SH-SY5Y (cell line): ENCODE data around the gene UBAC1.

Source experiments
- GATA2 ChIP-seq: IDR thresholded peaks from 2 replicates; pipeline ENCODE4 v1.6.1; 2011; ENCODE audit warnings: mild to moderate bottlenecking, low read depth, low read length
- GATA3 ChIP-seq: IDR thresholded peaks from 2 replicates; pipeline ENCODE4 v1.6.1; 2011; ENCODE audit warnings: low read depth, mild to moderate bottlenecking, low read length, moderate library complexity

DNA sequence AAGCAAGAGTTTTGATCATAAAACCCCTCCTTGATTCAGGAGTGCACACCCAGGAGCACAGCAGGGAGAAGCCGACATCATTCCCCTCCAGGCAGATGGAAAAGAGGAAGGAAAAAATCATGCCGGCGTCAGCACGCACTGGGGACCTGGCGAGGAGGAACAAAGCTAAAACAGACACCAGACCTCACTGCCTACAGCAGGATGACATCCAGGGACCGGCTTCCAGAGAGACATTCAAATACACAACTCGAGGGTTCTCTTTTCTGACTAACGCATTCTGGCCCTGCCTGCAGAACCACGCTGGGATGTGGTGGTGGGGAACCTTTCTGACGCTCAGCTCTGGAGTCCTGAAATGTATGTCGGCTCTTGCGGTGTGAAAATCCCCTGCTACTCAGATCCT is 2.7 kb downstream of the UBAC1 start:
- TF ChIP-seq GATA2 (no peak), GATA3 (no peak)
